ENCODE data around the gene TUBGCP2.
"Not testable (repeated sequence)": the region's sequence is repeated elsewhere in the genome, so short reads cannot be mapped to it uniquely, and the experiment has no call there.

TUBGCP2 gene

DNA sequence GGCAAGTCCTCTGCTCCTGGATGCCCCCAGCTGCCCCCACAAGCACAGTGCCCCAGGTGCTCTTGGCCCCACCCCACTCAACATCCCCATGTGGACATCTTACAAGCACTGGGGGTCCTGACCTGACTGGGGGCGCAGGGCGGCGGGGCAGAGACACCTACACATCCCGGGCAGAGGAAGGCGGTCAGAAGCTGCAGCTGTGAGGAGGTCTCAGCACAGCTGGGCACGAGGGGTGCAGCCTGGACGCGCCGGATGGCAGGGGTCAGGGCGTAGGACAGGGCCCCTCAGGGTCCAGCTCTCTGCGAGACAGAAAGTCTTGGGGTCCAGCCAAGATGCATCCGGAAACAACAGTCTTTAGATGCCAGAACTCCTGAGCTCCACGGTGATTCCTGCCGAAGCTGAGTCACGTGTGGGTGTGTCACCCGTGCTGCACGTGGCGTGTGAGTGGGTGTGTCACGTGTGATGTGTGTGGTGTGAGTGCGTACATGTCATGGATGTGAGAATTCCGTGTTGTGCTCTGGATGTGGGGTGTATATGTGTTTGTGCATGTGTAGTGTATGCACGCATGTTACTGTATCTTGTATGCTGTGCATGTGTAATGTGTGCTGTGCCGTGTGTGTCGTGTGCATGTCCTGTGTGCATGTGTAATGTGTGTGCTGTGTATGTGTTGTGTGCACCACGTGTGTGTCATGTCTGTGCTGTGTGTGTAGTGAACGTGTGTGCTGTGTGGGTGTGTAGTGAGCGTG lies 65.9 kb downstream of the TUBGCP2 start:
- no peak for DNase-seq

DNA sequence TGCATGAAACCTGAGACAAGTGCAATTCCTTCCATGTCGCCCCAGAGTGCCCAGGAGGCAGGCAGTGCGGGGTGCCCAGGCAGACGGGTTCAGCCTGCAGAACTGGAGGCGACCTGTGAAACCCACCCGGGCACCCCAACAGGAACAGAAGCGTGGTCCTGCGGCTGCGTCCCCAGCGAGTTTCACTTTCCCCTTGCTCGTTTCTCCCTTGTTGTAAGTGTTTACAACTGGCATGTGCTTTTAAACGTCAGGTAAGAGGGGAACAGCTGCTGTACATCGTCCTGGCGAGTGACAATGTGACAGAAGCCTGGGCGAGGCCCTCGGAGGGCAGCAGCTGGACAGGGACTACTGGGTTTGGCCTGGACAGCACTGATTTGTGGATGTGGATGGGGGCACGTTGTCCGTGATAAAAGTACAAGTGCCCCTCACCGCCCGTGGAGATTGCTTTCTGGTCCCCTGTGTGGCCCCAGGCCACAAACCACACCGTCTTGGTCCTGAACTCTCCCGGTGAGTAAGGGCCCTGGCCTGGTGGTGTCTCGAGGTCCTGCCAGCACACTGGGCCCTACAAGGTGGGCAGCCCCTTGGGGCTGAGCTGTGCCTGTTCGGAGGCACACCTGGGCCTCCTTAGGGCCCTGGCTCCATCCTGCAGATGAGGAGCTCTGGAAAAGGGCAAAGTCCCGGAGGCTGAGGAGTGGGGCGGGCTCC lies 67.0 kb downstream of the TUBGCP2 start:
- no peak for DNase-seq

- no peak for DNase-seq
Measured at GRCh38 chr10:133239990-133240389, 68.7 kb downstream of the TUBGCP2 start.

- no peak for DNase-seq
Measured at GRCh38 chr10:133238466-133238804, 70.2 kb downstream of the TUBGCP2 start.

DNA sequence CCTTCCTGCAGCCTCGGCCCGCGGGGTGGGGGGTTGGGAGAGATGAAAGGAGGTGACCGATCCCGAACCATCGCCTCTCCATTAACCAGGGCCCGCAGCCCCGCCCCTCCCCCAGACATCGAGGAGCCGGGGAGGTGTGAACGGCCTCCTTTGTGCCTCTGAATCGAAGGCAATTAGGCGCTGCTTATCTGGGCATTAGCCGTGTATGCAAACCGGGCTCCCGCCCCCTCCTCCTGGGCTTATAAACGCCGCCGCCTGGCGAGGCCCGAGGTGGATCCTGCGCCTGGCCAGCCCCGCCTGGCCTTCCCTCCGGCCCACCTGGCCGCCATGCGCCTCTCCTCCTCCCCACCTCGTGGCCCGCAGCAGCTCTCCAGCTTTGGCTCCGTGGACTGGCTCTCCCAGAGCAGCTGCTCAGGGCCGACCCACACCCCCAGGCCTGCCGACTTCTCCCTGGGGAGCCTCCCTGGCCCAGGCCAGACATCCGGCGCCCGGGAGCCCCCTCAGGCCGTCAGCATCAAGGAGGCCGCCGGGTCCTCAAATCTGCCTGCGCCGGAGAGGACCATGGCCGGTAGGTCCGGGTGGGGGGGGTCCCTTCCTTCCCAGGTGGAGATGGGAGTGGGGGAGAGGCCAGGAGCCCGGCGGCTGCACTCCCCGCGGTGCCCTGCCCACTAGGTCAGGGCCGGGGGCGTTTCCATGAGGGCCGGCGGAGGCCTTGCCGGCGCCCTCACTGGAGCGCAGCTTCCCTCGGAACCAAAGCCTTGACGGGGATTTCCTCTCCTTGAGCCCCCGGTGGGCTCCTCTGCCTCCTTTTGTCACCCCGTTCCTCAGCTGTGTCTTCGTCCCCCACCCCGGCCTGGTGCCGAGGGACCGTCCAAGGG lies 70.8 kb downstream of the TUBGCP2 start, which contains the start of gene VENTX:
TSS of gene VENTX (plus strand) at position 268 of the 878 bp plus-strand sequence. CDS start at position 328, 60 bp downstream.
- DNase-seq = no peak

GRCh38 chr10:133237241-133237587 lies 71.5 kb downstream of the TUBGCP2 start:
- no peak for DNase-seq

DNA sequence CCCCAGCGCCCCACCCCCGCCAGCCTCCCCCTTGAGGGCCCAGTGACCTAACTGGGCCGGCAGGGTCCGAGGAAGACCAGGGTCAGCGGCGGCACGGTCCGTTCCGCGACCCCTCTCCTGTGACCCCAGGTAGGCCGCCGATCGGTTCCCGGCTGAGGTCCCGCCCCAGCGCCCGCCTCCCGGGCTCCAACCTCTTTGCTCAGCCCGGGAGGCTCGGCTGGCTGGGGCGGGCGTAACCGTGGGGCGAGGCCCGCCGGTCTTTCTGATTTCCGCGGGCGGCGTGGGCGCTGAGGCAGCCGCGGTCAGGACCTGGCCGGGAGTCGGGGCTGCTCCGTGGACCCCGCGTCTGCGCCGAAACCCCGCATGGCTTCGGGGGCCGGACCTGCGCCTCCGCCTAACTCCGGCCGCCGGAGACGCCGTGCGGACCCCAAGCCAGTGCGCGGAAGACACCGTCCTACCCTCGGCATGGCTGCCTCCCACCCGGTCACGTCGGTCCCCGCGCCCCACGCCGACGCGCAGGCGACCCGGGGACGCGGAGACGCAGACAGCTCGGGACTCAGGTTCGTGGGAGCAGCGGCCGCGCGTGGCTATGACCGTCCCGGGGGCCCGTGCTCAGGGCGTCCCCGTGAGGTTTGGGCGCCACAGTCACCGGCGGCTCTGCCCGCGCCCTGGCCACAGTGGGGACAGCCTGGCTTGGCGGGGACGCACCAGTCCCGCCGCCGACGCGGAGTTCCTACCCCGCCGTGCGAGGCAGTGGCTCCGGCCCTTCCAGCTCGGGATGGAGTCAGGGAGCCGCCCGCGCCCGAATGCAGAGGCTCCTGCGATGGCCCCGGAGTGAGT lies 72.1 kb downstream of the TUBGCP2 start:
- no peak for DNase-seq

DNA sequence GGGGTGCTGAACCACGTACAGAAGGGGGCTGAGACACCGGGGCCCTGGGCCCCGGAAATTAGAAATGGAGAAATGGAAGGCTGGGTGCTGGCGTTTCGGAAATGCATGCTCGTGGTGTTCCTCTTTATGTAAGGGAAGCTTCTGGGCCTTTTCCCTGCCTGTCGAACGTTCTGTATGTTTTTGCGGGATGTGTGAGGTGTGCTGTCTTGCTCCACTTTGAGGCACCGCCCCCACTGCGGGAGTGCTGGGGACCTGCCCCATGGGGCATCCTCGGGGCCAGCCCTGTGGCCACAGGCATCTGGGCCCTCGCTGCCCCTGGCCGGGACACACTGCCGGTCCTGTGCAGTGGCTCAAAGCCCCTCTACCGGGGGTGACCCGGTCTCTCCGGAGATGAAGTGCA lies 72.7 kb downstream of the TUBGCP2 start:
- no peak for DNase-seq

DNA sequence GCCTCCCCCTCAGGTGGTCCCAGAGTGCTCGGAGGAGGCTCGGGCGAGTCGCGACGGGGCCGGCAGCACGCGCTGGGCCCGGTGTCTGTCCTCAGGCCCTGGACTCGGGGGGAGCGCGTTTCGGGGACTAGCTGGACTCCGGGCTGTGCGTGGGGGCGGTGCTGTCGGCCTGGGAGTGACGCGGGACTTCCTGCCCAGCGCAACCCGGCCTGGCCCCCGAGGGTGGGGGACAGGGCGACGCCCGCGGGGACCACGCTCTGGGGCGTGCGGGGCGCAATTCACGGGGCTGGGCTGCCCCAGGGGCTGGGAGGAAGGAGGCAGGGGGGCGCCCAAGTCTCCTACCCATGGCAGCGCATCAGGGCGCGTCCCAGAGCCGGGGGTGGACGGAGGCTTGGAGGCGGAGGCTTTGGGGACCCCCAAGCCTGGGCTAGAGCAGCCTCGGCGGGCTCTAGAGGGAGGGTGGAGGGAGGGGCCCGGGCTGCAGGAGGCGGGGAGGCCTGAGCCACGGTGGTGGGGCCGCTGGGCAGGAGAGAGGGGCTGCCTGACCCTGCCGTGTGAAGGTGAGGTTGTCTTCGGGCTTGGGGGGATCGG lies 73.3 kb downstream of the TUBGCP2 start:
- no peak for DNase-seq

DNA sequence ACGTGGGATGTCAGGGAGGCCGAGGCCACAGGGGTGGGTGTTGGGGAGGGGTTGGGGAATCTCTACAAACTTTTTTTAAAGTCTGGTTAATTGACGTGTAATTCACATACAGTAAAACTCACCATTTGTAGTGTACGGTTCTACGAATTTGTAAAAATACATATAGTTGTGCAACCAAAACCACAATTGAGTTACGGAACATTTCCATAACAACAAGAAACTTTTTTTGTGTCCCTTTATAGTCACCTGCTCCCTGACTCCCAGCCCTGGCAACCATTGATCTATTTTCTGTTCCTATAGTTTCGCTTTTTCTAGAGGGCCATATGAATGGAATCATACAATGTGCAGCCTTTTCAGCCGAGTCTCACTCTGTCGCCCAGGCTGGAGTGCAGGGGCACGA lies 73.9 kb downstream of the TUBGCP2 start:
- not testable (repeated sequence) for DNase-seq

DNA sequence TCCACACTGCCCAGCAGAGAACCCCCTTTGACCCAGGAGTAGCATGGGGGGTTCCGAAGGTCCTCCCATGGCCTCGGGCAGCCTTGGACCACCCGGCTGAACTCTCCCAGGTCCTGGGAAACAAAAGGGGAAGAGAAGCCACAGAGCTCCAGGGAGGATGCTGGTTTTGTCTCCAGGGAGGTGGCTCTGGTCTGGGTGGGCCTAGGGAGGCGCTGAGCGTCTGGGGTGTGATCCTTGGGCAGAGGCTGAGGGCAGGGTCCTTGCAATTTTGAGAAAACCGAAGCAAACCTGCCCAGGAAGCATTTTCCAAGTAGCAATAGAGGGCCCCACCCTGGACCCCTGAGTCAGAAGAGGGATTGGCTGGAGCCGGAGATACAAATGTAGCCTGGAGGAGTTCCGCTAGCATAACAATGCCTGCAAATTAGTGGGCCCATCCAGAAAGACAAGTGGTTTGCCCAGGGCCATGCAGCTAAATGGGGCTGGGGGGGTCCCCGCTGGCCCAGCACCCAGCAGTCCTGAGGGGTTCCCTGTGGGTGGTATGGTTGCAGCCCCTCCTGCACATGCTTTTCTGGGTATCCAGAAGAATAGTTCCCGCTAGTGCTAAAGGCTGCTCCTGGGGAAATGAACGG lies 76.6 kb downstream of the TUBGCP2 start:
- DNase-seq = no peak

DNA sequence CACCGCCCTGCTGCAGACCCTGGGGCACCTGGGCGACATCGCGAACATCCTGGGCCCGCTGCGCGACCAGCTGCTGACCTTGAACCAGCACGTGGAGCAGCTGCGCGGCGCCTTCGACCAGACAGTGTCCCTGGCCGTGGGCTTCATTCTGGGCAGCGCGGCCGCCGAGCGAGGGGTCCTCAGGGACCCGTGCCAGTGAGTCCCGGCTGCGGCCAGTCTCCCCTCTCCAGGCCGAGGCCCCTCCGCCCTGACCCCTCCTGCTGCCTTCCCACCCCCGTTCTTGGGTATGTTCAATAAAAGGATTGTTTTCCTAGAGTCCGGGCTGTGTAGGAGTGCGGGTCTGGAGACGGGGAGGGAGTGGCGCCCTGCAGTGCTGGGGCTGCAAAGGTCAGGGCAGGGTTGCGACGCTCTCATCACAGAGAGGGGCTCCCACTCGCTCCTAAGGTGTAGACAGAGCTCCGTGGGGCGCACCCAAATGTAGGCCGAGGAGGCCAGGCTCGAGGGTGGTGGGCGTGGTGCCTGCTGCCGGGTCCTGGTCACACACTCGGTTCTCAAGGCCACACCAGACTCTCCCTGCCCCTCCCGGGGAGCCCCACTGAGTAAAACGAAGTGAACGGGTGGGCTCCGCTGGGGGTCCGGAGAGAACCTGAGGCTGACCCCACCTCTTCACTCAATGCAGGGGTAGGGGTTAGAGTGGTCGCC lies 77.3 kb downstream of the TUBGCP2 start:
- DNase-seq = no peak

GRCh38 chr10:133230387-133231195 lies 78.1 kb downstream of the TUBGCP2 start:
- no peak for DNase-seq

DNA sequence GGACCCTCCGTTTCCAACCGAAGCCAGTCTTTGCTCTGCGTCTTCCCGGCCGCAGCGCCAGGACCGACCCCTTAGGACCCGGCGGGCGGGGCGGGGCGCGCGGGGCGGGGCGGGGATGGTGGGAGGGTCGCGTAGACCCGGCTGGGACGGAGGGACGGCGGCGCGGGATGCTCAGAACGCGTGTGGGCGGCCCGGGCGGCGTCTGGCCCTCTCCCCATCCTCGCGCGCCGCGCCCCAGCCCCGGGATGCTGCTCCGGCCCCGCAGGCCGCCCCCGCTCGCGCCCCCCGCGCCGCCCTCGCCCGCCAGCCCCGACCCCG lies 78.7 kb downstream of the TUBGCP2 start, which contains the start of gene UTF1:
TSS of gene UTF1 (plus strand) at position 174 of the 318 bp plus-strand sequence. CDS start at position 246, 72 bp downstream.
- DNase-seq = no peak

DNA sequence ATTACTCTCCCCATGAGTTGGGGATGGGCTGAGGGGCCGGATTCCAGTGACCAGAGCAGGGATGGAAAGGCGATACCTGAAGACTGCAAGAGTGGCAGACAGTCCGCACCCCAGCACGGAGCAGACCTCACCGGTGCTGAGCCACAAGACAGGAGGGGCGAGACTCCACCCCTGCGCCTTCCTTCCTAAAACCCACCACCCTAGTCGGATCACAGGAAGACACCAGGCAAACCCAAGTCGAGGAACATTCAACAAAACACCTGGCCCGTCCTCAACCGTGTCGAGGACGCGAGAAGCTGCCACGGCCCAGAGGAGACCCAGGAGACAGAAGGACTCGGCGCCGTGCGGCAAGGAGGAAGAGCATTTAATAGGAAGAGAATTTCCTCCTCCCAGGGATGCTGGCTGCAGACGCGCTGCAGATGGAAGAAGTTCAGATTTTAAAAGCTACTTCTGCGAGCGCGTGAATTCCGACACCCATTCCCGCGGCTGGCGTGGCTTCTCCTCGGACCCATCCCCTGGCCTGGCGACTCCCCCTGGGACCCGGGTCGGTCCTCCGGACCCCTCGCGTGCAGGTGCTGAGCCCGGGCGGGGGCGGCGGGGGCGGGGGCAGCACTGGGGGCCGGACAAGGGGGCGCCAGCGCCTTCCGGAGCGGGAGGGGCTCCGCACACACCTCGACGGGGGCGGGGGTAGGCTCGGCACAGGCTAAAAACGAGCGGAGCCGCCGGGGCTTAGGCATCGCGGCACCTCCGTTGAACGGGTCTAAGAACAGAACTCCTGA lies 79.2 kb downstream of the TUBGCP2 start:
- no peak for DNase-seq
